ENCODE data around the gene PPM1D. TPM values are rescaled to one million over a fixed set of nuclear protein-coding genes. Genes with fewer than 3 reads are reported as not detected.

The PPM1D gene
- total and polyA plus RNA-seq, 4 donors = 4.4 to 27.8 (median 12.4) TPM

DNA sequence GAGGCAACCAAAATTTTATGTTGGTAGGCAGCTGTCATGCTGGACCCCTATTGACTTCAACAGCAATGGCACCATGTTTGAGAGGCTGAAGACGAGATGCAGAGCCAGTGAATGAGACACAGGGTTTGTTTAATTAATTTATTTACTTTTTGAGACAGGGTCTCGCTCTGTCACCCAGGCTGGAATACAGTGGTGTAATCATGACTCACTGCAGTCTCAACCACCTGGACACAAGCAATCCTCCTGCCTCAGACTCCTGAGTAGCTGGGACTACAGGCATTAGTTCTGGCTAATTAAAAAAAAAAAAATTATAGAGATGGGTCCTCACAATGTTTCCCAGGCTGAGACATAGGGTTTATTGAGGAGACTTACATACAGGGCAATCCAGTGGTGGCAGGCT lies 36.2 kb upstream of the PPM1D start:
- H3K36me3 ChIP-seq (ENCODE audit: control insufficient read depth in 4 of 4, insufficient read depth in 4 of 4, low read length in 4 of 4) = no peaks in the 10 kb centered on the region
- TF ChIP-seq, protein P1, sequence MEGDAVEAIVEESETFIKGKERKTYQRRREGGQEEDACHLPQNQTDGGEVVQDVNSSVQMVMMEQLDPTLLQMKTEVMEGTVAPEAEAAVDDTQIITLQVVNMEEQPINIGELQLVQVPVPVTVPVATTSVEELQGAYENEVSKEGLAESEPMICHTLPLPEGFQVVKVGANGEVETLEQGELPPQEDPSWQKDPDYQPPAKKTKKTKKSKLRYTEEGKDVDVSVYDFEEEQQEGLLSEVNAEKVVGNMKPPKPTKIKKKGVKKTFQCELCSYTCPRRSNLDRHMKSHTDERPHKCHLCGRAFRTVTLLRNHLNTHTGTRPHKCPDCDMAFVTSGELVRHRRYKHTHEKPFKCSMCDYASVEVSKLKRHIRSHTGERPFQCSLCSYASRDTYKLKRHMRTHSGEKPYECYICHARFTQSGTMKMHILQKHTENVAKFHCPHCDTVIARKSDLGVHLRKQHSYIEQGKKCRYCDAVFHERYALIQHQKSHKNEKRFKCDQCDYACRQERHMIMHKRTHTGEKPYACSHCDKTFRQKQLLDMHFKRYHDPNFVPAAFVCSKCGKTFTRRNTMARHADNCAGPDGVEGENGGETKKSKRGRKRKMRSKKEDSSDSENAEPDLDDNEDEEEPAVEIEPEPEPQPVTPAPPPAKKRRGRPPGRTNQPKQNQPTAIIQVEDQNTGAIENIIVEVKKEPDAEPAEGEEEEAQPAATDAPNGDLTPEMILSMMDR (IDR thresholded peaks at IDR 0.05; ENCODE audit: control extremely low read depth, extremely low read depth) = no peak
- H3K4me1 ChIP-seq (ENCODE audit: control insufficient read depth in 5 of 5, insufficient read depth in 5 of 5, low read length in 5 of 5) = peaks cover 0 to 5% (median 0%) of the 10 kb centered on the region in 5 donors
- no peaks in the 10 kb centered on the region for H3K9me3 ChIP-seq (ENCODE audit: control insufficient read depth in 4 of 4, insufficient read depth in 3 of 4, low read length in 3 of 4)
- H3K4me3 ChIP-seq = no peak overlapping the region
- no peaks in the 10 kb centered on the region for H3K27me3 ChIP-seq (ENCODE audit: control insufficient read depth in 3 of 3, insufficient read depth in 3 of 3, low read length in 2 of 3)
- no peak overlapping the region for H3K9ac ChIP-seq (ENCODE audit: insufficient read depth in 1 of 2, low read length in 2 of 2)
- WGBS, 2 donors = 91 to 94% methylated on average over 2 of the region's 2 CpGs
- no peak for DNase-seq
- ATAC-seq (ENCODE audit: insufficient read depth, low FRiP score) = no peak
- no peak overlapping the region for H3K27ac ChIP-seq (ENCODE audit: low read depth in 1 of 2, low read length in 1 of 2)

DNA sequence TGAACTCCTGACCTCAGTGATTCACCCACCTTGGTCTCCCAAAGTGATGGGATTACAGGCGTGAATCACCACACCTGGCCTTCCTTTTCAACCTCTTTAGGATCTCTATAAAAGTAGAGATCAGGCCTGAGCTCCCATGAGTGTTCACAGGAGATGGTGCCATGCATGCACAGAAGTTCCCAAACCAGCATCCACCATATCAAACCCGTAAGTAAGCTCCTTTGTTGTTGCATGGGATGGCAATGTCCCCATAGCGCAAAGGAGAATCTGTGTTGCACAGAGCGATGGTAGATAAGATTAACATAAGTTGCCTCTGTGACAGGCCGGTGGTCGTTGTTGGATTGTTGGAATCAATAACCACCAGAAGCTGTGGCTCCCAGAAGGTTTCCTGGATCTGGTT lies 34.8 kb upstream of the PPM1D start:
- Histone ChIP-seq H3K36me3 (ENCODE audit: control insufficient read depth in 4 of 4, insufficient read depth in 4 of 4, low read length in 4 of 4) (no peaks in the 10 kb centered on the region), H3K27me3 (ENCODE audit: control insufficient read depth in 3 of 3, insufficient read depth in 3 of 3, low read length in 2 of 3) (no peaks in the 10 kb centered on the region), H3K27ac (ENCODE audit: low read depth in 1 of 2, low read length in 1 of 2) (no peak overlapping the region), H3K9ac (ENCODE audit: insufficient read depth in 1 of 2, low read length in 2 of 2) (no peak overlapping the region), H3K4me1 (ENCODE audit: control insufficient read depth in 5 of 5, insufficient read depth in 5 of 5, low read length in 5 of 5) (peaks cover 0 to 5% (median 0%) of the 10 kb centered on the region in 5 donors), H3K4me3 (no peak overlapping the region), H3K9me3 (ENCODE audit: control insufficient read depth in 4 of 4, insufficient read depth in 3 of 4, low read length in 3 of 4) (no peaks in the 10 kb centered on the region)
- ATAC-seq (ENCODE audit: insufficient read depth, low FRiP score) (no peak), DNase-seq (no peak)
- WGBS, 2 donors = 91 to 95% methylated on average over 6 of the region's 6 CpGs
- TF ChIP-seq, protein P1 (IDR thresholded peaks at IDR 0.05; ENCODE audit: control extremely low read depth, extremely low read depth) = no peak

DNA sequence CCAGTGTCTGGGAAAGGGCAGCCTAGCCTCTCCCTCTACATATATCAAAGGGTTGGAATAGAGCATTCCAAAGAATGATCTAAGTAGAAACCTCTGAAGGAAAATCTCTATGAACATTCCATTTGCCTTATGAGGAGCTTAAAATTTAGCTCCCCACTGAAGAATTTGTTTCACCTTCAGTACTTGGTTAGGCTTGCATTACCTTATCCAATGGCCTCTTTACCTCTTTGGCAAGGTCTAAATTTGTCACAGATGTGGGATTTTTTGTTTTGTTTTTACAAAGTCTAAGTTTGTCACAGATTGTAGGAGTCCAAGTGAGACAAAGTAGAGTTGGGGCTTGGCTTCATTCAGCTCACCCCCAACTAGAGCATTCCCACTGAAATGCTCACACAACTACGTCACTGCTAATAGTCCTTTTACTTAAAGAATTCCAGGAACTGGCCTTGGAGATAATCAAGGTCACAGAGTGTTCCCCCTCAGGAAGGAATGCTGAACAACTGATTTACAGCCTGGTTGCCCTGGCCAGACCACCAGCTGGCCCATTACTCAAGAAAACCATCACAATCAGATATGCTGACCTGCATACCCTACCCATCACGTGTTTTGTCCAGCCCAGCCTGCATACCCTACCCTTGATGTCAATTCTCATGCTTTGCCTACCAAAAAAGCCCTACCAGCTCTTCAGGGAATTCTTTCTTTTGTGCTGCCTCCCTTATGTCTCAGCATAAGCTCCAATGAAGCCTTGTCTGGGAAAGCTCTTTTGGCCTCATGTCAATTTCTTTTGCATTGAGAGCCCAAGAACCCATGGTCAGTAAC lies 26.5 kb upstream of the PPM1D start:
- Histone ChIP-seq H3K9me3 (ENCODE audit: control insufficient read depth in 4 of 4, insufficient read depth in 3 of 4, low read length in 3 of 4) (peaks cover 0 to 2% (median 0%) of the 10 kb centered on the region in 4 donors), H3K27me3 (ENCODE audit: control insufficient read depth in 3 of 3, insufficient read depth in 3 of 3, low read length in 2 of 3) (no peaks in the 10 kb centered on the region), H3K4me1 (ENCODE audit: control insufficient read depth in 5 of 5, insufficient read depth in 5 of 5, low read length in 5 of 5) (peaks cover 0 to 21% (median 0%) of the 10 kb centered on the region in 5 donors), H3K36me3 (ENCODE audit: control insufficient read depth in 4 of 4, insufficient read depth in 4 of 4, low read length in 4 of 4) (no peaks in the 10 kb centered on the region), H3K4me3 (no peak overlapping the region), H3K27ac (ENCODE audit: low read depth in 1 of 2, low read length in 1 of 2) (peak overlapping the region; percentile 64 to 67), H3K9ac (ENCODE audit: insufficient read depth in 1 of 2, low read length in 2 of 2) (no peak overlapping the region)
- ATAC-seq (ENCODE audit: insufficient read depth, low FRiP score) (no peak), DNase-seq (peak in 2 of 3 donors; percentile 36 to 61)
- TF ChIP-seq, protein P1 (IDR thresholded peaks at IDR 0.05; ENCODE audit: control extremely low read depth, extremely low read depth) = no peak
- 56 to 69% methylated on average over 2 of the region's 2 CpGs for WGBS, 2 donors
